CD4-positive, alpha-beta T cell treated with Interleukin-10 for 1 hour (primary cell): ENCODE results near the gene ZNF778.

Experiments used
- DNase-seq: peaks from one replicate; pipeline ENCODE4 v3.0.0-alpha.2; 2020

Gene ZNF778

GRCh38 chr16:89217388-89218191, at the start of gene ZNF778:
Gene ZNF778, plus strand, starts transcription at chr16:89217703. Its CDS starts 3,425 bp downstream, at chr16:89221128.
- peak; percentile 84 for DNase-seq

- no peak for DNase-seq
Observed at GRCh38 chr16:89168381-89169189, 48.9 kb upstream of the ZNF778 start.

DNA sequence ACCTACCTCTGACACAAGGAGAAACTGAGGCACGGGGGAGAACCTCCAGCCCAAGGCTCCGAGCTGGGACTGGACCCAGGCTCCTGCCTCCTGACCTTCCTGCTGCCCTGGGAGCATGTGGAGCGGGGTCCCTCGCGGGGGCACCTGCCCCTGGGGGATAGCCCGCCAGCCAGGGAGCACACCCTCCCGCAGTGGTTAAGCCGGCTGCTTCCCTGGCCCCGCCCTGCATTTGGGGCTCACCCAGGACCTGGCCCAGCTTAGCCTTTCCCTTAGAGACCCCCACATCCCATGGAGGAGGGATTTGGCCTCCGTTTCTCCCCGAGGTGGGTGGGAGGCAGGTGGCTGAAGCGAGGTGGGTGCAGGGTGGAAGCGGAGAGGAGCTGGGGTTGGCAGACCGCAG, 47.7 kb upstream of the ZNF778 start:
- no peak for DNase-seq

- DNase-seq = no peak
Observed at GRCh38 chr16:89170346-89171215, 46.9 kb upstream of the ZNF778 start.

GRCh38 chr16:89171216-89172170, 46.0 kb upstream of the ZNF778 start, which contains the start of gene CDH15:
Gene CDH15, plus strand, starts transcription at chr16:89171748. Its CDS starts 84 bp downstream, at chr16:89171832.
- DNase-seq = peak; percentile 97

DNA sequence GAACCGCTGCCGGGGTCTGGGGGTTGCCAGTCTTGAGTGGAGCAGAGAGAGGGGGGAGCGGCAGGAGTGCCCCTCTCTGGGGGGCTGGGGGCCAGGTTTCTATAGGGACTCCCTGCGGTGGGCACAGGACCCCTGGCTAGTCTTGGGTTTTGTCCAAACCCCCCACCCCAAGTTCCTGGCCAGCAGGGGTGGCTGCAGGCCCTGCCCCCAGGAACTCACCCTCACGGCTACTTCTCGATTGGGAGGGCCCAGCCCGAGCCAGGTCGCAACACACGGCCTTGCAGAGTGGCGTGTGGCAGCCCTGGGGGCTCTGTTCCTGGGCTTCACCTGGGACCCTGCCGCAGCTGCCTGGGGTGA, 45.4 kb upstream of the ZNF778 start:
- no peak for DNase-seq

GRCh38 chr16:89172528-89173173, 44.9 kb upstream of the ZNF778 start:
- DNase-seq = no peak

DNA sequence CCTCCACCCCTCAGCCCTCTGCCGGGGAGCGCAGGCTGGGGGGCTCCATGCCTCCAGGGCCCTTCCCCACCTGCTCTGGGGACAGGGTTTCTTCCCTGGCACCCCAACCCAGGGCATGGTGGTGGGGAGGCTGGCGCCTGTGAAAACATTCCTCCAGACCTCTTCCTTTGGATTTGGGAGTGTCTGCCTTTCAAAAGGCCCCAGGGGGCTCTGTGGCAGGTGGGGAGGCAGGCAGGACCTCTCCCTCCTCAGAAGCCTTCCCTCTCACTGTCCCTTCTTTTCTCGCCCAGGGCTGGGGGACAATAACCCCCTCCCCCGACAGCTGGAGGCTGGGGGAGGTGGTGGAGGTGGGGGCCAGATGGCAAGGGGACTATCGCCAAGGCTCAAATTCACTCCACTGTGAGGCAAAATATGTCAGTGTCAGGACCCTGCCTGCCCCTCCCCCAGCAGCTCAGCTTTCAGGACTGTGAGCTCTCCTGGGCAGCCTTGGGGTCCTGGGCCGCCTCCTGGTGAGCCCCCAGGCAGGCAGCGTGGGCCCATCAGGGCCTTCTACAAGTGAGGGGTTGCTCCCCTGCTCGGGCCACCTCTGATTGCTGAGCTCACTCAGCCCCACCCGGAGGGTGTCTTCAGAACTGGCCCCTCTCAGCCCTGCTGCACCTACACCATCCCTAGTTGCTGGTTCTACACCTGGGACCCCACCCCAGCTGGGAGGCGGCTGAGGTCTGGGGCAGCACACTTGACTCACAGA, 44.2 kb upstream of the ZNF778 start:
- no peak for DNase-seq

DNA sequence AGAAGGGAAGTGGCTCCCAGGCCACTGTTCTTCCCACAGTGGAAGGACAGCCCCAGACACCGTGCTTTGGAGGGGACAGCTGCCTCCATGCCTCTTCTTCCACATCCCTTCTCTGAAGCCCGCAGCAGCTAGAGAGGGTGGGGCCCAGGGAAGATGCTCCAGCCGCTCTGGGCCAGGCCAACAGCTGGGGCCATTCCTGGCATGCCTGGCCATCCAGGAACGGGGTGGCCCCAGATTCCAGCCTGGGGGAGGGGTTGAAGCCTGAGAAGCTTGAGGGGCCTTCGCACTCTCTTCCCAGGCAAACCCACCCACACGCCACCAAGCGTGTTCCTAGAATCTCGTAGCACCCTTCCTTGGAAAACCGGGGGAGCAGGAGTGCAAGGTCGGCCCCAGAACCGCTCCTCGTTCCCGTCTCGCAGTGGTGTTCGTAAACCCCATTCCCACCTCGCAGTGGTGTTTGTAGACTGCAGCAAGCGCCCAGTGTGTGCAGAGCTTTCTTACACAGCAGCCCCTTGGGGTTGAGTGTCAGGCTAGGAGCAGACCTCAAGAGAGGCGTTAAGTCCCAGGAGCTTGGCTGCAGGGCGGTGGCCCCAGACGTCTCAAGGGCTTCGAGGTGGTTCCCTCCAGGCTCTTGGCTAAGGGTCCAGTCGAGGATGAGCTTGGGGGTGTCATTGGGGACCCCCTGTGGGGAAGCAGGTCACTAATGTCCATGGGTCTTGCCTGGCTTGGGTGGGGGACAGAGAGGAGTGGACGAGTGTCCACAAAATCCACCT, 43.3 kb upstream of the ZNF778 start:
- no peak for DNase-seq

DNA sequence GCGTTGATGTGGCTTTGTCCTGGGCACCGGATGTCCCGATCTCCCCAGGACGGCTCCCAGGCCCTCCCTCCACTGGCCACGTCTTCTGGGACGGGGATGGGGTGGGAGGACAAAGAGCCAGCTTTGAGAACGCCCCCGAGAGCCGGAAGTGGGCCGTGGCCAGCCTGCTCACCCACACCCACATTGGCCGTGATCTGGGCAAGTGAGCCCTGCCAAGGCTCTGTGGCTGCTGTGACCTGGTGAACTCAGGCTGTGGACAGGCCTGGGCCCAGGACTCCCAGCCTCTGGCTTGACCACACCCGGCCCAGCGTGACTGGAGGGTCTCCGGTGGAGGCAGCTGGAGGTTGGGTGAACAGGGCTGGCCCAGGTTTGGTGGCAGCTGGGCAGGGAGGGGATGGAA, 42.6 kb upstream of the ZNF778 start:
- DNase-seq = no peak

GRCh38 chr16:89175280-89176146, 42.0 kb upstream of the ZNF778 start:
- DNase-seq = no peak

GRCh38 chr16:89176147-89176690, 41.3 kb upstream of the ZNF778 start:
- no peak for DNase-seq

DNA sequence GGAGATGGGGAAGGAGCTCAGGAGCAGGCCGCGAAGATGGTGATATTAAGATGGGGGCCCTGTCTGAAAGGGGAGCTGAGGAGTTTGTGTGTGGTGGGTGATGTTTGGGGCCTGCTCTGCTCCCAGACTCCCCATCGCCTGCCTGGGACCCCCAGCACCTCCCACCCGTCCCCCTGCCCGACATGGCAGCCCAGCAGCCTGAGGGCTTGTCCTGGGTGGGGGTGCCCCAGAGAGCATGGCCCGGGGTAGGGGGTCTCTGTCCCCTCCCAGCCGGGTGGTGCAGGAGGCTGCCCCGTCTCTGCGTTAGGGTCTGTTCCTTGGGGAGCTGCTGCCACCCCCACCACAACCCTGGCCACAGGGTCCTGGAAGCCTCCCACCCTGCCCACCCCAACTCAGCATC, 40.8 kb upstream of the ZNF778 start:
- DNase-seq = no peak

DNA sequence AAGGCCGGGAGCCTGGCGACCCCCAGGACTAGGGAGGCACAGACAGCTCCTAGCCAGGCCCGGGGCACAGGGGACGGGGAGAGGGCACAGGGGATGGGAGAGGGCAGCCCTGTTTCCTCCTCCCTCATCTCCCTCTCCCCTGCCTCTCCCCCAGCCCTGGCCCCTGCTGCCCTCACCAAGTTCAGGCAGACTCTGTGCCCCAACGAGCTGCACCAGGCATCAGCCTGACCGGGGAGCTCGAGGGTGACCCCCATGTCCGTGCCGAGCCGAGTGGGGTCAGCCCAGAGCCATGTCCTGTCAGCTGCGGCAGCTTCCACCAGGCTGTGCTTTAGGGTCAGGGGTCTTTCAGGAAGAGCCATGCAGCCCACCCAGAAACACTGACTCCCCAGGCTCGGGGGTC, 40.0 kb upstream of the ZNF778 start:
- DNase-seq = no peak

- DNase-seq = no peak
Observed at GRCh38 chr16:89178453-89179147, 38.9 kb upstream of the ZNF778 start.

- DNase-seq = no peak
Observed at GRCh38 chr16:89179148-89179484, 38.4 kb upstream of the ZNF778 start.

- DNase-seq = no peak
Observed at GRCh38 chr16:89179656-89180315, 37.7 kb upstream of the ZNF778 start.
